H1 (cell line): Measurements from ENCODE around the gene CAMSAP1. TPM values are rescaled to one million over a fixed set of nuclear protein-coding genes. Genes with fewer than 3 reads are reported as not detected.

ENCODE experiments used
- BCL11A ChIP-seq, 2 experiments: IDR thresholded peaks; one replicate each; pipeline ENCODE4 v1.6.1; 2011; ENCODE audit warnings: low read depth in 2 of 2, low read length in 2 of 2, mild to moderate bottlenecking in 2 of 2
- CTCF ChIP-seq, 3 experiments: IDR thresholded peaks; 1 replicate in 2 of 3; 2 replicates in 1 of 3; pipeline versions ENCODE4 v1.5.1 to v1.6.1; 2011; ENCODE audit warnings: low read length in 3 of 3, mild to moderate bottlenecking in 3 of 3, inconsistent platforms in 2 of 3, low read depth in 1 of 3, moderate library complexity in 1 of 3; ENCODE audit not compliant: insufficient read depth in 1 of 3; ENCODE audit errors: control extremely low read depth in 1 of 3
- polyA plus RNA-seq, 7 experiments: library from polyadenylated mRNA; depleted of rRNA in 3 of 7; stranded (reverse) in 5 of 7; unstranded in 2 of 7; fragments of >200 nt in 5 of 7; fragments of 200-250 nt in 2 of 7; gene quantifications; 1 replicate in 5 of 7; 2 replicates in 1 of 7; 4 replicates in 1 of 7; pipeline versions ENCODE4 v1.2.1 to v1.2.3, GENCODE V29; 2011 to 2013; ENCODE audit warnings: missing spikeins in 2 of 7, mixed read lengths in 2 of 7
- total RNA-seq: library from RNA; stranded (reverse); fragmentation: NEBNext Ultra II Directional; extraction: Animal tissue kit (Norgen Biotek cat#: 25700); gene quantifications from 2 replicates; pipeline ENCODE4 v1.2.1, GENCODE V29; 2021

CAMSAP1 gene
- total and polyA plus RNA-seq, 2 of the 8 experiments (the other 6 are each of a cell fraction or from before 2014, with no cell fraction given), result 13.4 to 44.0 TPM

- TF ChIP-seq CTCF (IDR thresholded peaks at IDR 0.05; ENCODE audit: control extremely low read depth in 1 of 3, insufficient read depth in 1 of 3, low read depth in 1 of 3, low read length in 3 of 3), result no peak
- no peak for TF ChIP-seq BCL11A (IDR thresholded peaks at IDR 0.05; ENCODE audit: low read depth in 2 of 2, low read length in 2 of 2)
These were observed 127.8 kb downstream of the CAMSAP1 start (continued) for GRCh38 chr9:135779571-135779970.
